SJSA1 (cell line): ENCODE data around the gene MED26. TPM values are rescaled to one million over a fixed set of nuclear protein-coding genes. Genes with fewer than 3 reads are reported as not detected.

Source experiments
- DNase-seq, 2 experiments: peaks; one replicate each; pipeline ENCODE4 v3.0.0-alpha.2; 2015 to 2020; ENCODE audit warnings: low spot score in 2 of 2, low read depth in 1 of 2
- H3K27ac ChIP-seq: fragments of 250-450 bp; sonication (Bioruptor Pico); 2 replicates; pipeline ENCODE4 v1.5.1; 2020; ENCODE audit warnings: mild to moderate bottlenecking, moderate library complexity
- H3K27me3 ChIP-seq: fragments of 250-450 bp; sonication (Bioruptor Pico); replicated peaks from 2 replicates; pipeline ENCODE4 v1.5.1; 2020; ENCODE audit warnings: mild to moderate bottlenecking, moderate library complexity
- H3K36me3 ChIP-seq: fragments of 250-450 bp; sonication (Bioruptor Pico); 2 replicates; pipeline ENCODE4 v1.5.1; 2020; ENCODE audit warnings: mild to moderate bottlenecking
- H3K4me1 ChIP-seq: fragments of 250-450 bp; sonication (Bioruptor Pico); replicated peaks from 2 replicates; pipeline ENCODE4 v1.6.1; 2021; ENCODE audit warnings: mild to moderate bottlenecking
- H3K4me3 ChIP-seq: fragments of 250-450 bp; sonication (Bioruptor Pico); 2 replicates; pipeline ENCODE4 v1.5.1; 2020; ENCODE audit warnings: mild to moderate bottlenecking
- H3K9me3 ChIP-seq: fragments of 250-450 bp; sonication (Bioruptor Pico); replicated peaks from 2 replicates; pipeline ENCODE4 v1.5.1; 2020; ENCODE audit warnings: mild to moderate bottlenecking
- total RNA-seq: library from RNA; depleted of rRNA; stranded (reverse); fragments of >200 nt; shearing (Covaris generic); gene quantifications from 2 replicates; pipeline ENCODE4 v1.2.3, GENCODE V29; 2014

MED26 gene
- total RNA-seq, 1 experiment from 2014 or later: 9.6 TPM

DNA sequence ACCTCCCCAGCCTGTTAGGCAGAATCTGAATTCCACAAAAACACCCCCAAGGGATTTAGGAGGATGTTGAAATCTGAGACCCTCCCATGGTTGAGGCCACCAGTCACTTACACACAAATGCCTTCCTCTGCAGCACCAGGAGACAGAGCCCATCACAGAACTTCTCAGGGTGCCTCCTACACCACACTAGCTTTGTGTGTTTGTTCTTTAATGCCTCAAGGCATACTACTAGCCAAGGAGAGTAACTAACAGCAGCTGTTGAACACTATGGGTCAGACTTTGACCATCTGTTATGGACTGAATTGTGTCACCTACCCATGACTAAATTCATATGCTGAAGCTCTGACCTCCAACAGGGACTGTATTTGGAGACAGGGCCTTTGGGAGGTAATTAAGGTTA is 9.5 kb upstream of the MED26 start:
- H3K4me3 ChIP-seq: no peak overlapping the region
- H3K27ac ChIP-seq: no peak overlapping the region
- H3K27me3 ChIP-seq: no peaks in the 10 kb centered on the region
- H3K9me3 ChIP-seq: no peaks in the 10 kb centered on the region
- peaks cover 56% of the 10 kb centered on the region for H3K36me3 ChIP-seq
- DNase-seq: no peak
- no peaks in the 10 kb centered on the region for H3K4me1 ChIP-seq

DNA sequence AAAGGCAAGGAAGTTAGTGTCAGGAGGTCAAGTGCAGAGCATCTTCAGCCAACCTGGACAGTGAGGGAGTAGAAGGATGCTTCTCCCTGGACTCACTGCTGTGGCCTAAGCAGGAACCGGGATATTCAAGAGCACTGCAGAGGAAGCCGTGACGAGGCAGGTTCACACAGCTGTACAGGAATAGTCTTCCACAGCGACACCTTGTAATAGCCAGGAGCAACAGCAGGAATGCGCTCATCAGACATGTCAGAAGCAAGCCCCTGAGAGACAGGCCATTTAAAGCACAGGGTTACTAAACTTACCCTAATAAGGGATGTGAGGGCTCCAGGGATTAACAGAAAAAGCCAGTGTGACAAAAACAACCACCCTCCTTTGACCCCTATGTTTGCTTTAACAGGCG is 3.5 kb upstream of the MED26 start:
- Histone ChIP-seq H3K4me3 (no peak overlapping the region), H3K9me3 (no peaks in the 10 kb centered on the region), H3K27ac (no peak overlapping the region), H3K4me1 (peaks cover 7% of the 10 kb centered on the region), H3K36me3 (peaks cover 50% of the 10 kb centered on the region), H3K27me3 (no peaks in the 10 kb centered on the region)
- DNase-seq: no peak

DNA sequence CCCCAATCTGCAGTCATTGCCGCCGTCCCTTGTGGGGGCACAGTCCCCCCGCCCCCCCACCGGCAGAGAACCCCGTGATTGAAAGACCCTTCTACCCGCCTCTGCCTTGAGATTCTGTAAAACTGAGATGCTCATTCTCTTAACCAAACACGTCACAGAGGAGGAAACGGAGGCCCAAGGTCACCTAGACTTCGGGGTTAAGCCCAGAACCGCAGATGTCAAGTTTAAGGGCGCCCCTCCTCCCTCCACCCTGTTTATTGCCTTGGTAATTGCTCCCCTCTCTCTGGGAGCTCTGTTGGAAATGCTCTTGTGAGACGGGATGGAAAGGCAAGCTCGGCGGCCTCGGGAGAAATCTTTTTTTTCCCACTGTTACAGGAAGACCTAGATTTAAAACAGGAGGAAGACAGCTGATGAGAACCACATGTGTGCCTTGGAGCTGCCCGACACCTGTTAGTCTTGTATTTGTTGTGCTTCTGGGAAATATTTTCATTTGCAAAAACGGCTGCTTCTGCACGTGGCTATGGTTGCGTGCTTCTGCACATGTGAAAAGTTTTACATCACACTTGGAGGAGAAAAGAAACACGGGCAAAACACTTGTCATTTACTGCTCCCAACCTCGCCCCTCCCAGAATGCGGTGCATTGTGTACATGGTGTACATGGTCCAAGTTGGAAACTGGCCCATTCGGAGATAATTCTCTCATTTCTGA is 1.1 kb upstream of the MED26 start:
- Histone ChIP-seq H3K4me3 (peak overlapping the region; percentile 86), H3K36me3 (peaks cover 66% of the 10 kb centered on the region), H3K27me3 (no peaks in the 10 kb centered on the region), H3K4me1 (peaks cover 14% of the 10 kb centered on the region), H3K27ac (peak overlapping the region; percentile 92), H3K9me3 (no peaks in the 10 kb centered on the region)
- peak in 1 of 2 experiments; percentile 34 for DNase-seq

DNA sequence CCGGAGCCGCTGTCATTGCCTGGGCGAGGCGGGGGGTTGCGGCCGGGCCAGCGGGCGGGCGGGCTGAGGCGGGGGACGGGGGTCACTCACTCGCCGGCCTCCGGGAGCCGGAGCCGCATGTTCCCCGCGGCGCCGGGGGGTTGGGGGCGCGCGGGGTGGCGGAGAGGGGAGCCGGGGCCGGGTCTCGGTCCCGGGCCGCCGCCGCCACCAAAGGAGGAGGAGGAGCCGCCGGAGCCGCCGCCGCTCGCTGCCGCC is 149 bp downstream of the MED26 start:
- H3K4me1 ChIP-seq: peaks cover 14% of the 10 kb centered on the region
- DNase-seq: no peak
- peaks cover 75% of the 10 kb centered on the region for H3K36me3 ChIP-seq
- no peaks in the 10 kb centered on the region for H3K9me3 ChIP-seq
- peak overlapping the region; percentile 86 for H3K4me3 ChIP-seq
- peak overlapping the region; percentile 40 for H3K27ac ChIP-seq
- H3K27me3 ChIP-seq: no peaks in the 10 kb centered on the region

DNA sequence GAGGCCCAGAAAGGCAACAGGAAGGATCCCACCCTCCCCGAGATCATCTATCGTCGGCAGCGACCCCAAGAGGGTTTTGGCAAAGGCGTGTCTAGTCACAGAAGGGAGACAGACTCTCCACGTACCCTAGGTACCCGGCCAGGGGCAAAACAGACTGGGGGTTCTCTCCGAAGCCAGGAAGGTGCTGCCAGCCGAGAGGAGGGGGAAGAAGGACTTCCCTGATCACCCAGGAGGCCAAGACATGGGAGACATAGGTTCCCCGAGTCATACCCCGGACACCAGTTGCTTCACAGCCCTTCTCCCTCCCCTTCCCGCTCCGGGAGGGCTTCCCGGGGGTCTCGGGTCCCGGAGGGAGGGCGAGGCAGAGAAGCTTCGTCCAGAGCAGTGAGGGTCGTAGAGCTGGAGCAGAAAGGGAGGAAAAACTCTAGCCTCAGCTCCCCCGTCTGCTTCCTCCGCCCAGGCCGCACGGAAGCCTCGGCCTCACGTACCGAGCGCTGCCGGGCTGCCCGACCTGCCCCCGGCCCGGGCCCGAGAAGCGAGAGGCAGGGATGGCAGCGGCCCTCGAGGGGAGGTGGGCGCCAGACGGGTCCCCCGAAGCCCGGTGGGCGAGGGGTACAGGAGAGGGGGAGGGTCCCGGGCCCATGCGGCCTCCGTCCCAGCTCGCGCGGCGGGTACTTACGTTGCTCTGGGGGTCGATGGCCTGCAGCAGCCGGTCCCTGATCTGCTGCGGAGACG is 644 bp downstream of the MED26 start:
- no peaks in the 10 kb centered on the region for H3K27me3 ChIP-seq
- H3K36me3 ChIP-seq: peaks cover 75% of the 10 kb centered on the region
- peak in 1 of 2 experiments; percentile 29 for DNase-seq

DNA sequence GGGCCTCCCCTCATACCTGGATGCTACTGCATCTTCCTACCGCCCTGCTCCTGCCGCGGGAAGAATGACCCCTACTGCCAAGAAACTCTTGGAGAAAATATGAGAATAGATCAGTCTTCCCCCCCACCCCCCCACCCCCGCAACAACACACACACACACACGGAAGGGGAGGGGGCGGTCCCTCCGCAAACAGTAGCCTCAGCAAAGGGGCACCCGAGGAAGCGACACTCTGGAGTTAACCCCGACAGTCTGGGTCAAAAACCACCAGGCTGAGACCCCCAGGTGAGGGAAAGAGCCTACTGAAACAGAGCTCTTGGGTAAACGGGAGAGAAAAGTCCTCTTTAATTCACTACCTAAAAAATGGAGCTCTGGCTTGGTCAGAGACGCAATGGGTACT is 1.2 kb downstream of the MED26 start:
- DNase-seq: no peak
- Histone ChIP-seq H3K27me3 (no peaks in the 10 kb centered on the region), H3K9me3 (no peaks in the 10 kb centered on the region), H3K4me3 (peak overlapping the region; percentile 86), H3K4me1 (peaks cover 14% of the 10 kb centered on the region), H3K27ac (peak overlapping the region; percentile 40; the same call in 1 of the 2 replicates), H3K36me3 (peaks cover 72% of the 10 kb centered on the region)

More for the DNA sequence above, 644 bp downstream of the MED26 start:
- peaks cover 14% of the 10 kb centered on the region for H3K4me1 ChIP-seq
- H3K9me3 ChIP-seq: no peaks in the 10 kb centered on the region
- H3K4me3 ChIP-seq: peak overlapping the region; percentile 86
- H3K27ac ChIP-seq: peak overlapping the region; percentile 40

DNA sequence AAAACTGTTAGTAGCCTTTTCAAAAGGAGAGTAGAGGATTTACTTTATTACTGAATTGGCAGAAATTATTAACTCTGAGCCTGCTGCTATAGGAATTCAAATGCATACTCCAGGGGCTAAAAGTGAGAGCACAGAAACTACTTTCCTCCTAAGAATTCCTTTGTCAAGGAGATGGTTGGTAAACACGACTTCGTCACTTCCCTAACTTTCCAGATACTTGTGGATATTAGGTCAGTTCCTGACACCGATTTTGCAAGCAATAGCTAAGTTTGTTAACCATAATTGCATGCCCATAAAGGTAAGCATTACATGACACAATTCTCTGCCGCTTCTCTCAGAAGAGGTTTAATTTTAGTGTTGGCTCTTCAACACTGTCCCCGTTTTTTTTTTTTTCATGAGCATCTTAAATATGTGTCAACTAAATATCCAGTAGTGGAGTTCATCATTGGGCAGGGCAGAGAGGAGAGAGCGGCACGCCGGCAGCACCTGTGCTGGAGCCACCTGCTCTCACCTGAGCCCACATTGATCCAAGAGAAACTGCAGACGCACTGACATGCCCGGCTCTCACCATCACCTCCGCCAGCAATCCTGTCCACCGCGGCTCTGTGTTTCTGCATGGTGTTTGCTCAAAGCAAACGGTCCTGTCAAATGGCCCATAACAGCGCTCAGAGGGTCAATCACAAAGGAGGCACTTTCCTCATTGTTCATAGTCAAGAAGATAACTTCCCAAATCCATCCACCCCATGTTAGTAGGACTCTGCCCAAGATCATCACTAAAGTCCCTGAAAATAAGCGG is 2.6 kb downstream of the MED26 start:
- H3K27me3 ChIP-seq: no peaks in the 10 kb centered on the region
- no peaks in the 10 kb centered on the region for H3K9me3 ChIP-seq
- no peak overlapping the region for H3K4me3 ChIP-seq
- H3K36me3 ChIP-seq: peaks cover 61% of the 10 kb centered on the region
- H3K4me1 ChIP-seq: peaks cover 14% of the 10 kb centered on the region
- no peak overlapping the region for H3K27ac ChIP-seq
- DNase-seq: no peak

DNA sequence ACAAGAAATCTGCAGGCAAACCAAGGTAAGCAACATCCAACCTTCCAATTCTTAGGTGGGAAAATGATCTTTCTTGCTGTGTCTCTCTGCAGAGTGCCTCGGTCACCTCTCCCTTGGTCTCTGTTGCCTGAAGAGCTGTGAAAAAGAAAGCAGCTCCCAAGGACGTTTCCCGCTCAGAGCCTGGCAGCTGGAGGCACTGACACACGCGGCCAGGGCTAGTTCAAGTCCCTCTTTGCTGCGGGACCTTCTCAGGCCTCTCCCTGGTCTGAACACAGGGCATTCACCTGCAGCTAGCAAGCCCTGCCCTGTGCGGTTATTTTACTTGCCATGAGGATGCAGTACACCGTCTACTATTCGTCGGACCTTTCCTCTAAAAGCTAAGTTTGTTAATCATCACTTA is 3.8 kb downstream of the MED26 start:
- H3K36me3 ChIP-seq: peaks cover 52% of the 10 kb centered on the region
- no peak overlapping the region for H3K4me3 ChIP-seq

DNA sequence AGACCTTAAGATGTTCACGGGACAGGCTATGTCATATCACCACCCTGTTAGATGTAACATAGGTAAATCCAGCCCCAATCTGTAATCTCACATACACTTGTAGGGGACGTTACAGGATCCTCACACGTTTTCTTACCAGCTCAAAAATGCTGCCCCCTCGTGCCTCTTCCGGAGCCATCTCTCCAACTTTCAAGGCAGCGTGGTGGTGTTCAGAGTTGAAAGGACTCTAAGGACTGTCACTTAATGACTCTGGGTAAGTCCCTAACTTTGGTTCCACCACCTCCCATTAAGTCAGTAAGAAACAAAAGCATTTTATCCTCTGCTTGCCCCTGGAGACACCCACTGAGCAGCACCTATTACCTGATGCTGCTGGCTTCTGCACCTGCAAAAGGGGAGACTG is 4.4 kb downstream of the MED26 start:
- H3K4me3 ChIP-seq: no peak overlapping the region
- H3K9me3 ChIP-seq: no peaks in the 10 kb centered on the region
- no peaks in the 10 kb centered on the region for H3K27me3 ChIP-seq
- H3K36me3 ChIP-seq: peaks cover 50% of the 10 kb centered on the region
- no peak for DNase-seq
- H3K27ac ChIP-seq: no peak overlapping the region
- H3K4me1 ChIP-seq: peaks cover 8% of the 10 kb centered on the region

More for the DNA sequence above, 3.8 kb downstream of the MED26 start:
- Histone ChIP-seq H3K27me3 (no peaks in the 10 kb centered on the region), H3K9me3 (no peaks in the 10 kb centered on the region), H3K27ac (no peak overlapping the region), H3K4me1 (peaks cover 12% of the 10 kb centered on the region)
- no peak for DNase-seq

DNA sequence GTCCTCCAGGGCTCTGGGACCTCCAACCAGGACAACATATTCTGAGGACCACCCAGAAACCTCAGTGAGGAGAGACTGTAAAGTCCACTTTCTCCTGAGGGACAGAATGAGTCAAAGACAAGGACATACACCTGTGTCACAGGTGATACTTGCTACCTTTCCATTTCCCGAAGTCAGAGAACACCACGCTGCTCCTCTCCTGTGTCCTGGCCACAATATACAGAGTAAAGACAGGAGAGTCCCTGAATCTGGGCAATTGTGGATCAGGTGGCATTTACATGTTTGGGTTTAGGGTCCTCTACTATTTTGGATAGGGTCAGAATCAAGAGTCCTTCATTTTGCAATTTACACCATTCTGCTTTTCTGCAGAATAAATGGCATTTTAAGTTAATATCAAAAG is 4.9 kb downstream of the MED26 start:
- H3K9me3 ChIP-seq: no peaks in the 10 kb centered on the region
- DNase-seq: no peak
- H3K4me3 ChIP-seq: no peak overlapping the region
- H3K36me3 ChIP-seq: peaks cover 47% of the 10 kb centered on the region
- H3K4me1 ChIP-seq: peaks cover 8% of the 10 kb centered on the region
- no peak overlapping the region for H3K27ac ChIP-seq
- H3K27me3 ChIP-seq: no peaks in the 10 kb centered on the region

DNA sequence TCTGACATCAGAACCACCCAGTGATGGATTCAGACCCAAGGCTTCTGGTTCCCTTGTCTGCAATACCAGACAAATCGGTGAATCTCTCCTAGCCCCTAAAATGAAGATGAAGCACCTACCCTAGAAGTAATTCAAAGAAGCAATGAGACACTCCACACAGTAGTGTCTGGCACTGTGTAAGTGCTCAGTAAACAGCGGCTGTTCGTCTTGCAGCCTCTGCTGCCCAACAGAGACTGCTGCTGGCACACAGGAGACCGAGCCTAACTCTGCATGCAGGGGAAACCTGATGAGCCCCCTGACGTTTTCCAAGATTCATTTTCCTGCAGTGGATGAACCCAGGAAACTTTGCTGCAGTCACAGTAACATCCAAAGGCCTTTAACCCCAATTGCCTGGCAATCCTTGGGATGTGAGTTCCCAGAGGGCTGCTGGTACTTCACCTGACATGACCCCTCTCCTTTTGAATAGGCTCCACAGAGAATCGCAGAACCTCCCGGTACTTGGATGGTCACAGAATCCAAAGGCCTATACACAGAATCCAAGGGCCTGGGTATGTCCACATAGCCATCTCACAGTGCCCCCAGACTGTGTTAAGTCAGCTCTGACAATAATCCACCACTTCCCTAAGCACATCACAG is 6.7 kb downstream of the MED26 start:
- peaks cover 35% of the 10 kb centered on the region for H3K36me3 ChIP-seq
- H3K27ac ChIP-seq: no peak overlapping the region
- H3K9me3 ChIP-seq: no peaks in the 10 kb centered on the region
- DNase-seq: no peak
- H3K27me3 ChIP-seq: no peaks in the 10 kb centered on the region
- no peak overlapping the region for H3K4me3 ChIP-seq
- H3K4me1 ChIP-seq: peaks cover 5% of the 10 kb centered on the region

DNA sequence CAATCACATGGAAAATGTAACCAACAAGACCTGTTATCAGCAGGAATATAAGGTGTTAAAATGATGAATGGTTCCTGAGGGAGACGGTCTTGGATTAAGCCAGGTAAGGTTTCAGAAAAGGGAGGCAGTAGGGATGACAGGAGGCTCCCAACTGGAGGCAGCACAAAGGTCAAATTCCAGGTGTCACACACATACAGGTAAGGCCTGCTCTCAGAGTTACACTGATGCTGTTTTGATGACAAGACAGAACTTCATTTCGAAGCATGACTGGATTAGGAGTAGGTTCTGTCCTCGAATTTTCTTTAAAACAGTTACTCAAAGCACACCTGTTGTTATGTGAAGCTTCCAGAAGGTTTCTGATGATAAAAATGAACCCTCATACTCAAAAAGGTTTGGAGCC is 7.4 kb downstream of the MED26 start:
- no peak for DNase-seq
- no peak overlapping the region for H3K27ac ChIP-seq
- peaks cover 28% of the 10 kb centered on the region for H3K36me3 ChIP-seq
- H3K27me3 ChIP-seq: no peaks in the 10 kb centered on the region
- H3K9me3 ChIP-seq: no peaks in the 10 kb centered on the region
- no peak overlapping the region for H3K4me3 ChIP-seq
- H3K4me1 ChIP-seq: no peaks in the 10 kb centered on the region

DNA sequence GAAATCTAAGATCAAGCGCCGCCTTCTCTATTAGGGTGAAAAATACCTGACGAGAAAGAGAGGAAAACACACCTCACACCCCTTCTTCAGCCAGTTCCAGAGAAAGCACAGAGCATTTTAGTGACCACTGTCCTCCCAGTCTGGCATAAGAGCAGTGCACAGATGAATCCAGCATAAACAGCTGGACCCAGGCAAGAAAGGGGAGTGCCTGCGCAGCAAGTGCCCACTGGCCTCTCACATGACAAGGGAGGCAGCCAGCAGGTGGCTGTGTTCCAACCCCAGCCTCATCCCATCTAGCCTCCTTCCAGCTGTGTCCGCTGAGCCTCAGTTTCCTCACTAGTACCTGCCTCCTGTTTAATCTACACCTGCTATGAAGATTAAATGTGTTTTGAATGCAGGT is 8.0 kb downstream of the MED26 start:
- no peak for DNase-seq
- no peak overlapping the region for H3K27ac ChIP-seq

DNA sequence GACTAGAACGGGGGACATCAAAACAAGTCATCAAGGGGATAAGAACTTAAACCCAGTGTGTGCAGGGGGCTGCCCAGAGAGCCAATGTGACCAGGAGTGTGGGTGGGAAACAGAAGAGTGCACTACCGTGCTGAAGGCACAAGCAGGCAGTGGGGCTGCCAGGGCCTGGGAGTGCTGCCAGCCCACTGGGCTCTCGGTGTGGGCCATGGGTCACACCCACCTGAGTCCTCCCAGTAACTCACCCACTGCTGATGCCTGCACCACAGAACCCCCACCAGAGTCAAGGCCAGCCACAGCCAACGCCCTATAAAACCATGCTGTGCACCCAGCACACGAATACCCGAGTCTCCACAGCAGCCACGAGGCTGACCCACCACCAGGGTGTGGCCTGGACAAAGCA is 8.5 kb downstream of the MED26 start:
- no peak overlapping the region for H3K27ac ChIP-seq

More for the DNA sequence above, 8.0 kb downstream of the MED26 start:
- Histone ChIP-seq H3K4me1 (no peaks in the 10 kb centered on the region), H3K36me3 (peaks cover 24% of the 10 kb centered on the region), H3K9me3 (no peaks in the 10 kb centered on the region), H3K4me3 (no peak overlapping the region), H3K27me3 (no peaks in the 10 kb centered on the region)

More for the DNA sequence above, 8.5 kb downstream of the MED26 start:
- no peak overlapping the region for H3K4me3 ChIP-seq
- H3K4me1 ChIP-seq: no peaks in the 10 kb centered on the region
- H3K36me3 ChIP-seq: peaks cover 18% of the 10 kb centered on the region
- no peaks in the 10 kb centered on the region for H3K9me3 ChIP-seq
- no peak for DNase-seq
- no peaks in the 10 kb centered on the region for H3K27me3 ChIP-seq
